ENCODE measurements around the gene GPANK1.

The GPANK1 gene

GRCh38 chr6:31681135-31681671 lies 16.4 kb upstream of the GPANK1 start:
- Histone ChIP-seq H3K9me3 (ENCODE audit: control insufficient read depth, insufficient read depth, low read depth, low read length) (no peaks in the 10 kb centered on the region), H3K27ac (ENCODE audit: extremely low read depth, low read depth, low read length) (no peak overlapping the region; the same call in 1 of the 2 replicates), H3K4me1 (ENCODE audit: control insufficient read depth, insufficient read depth, low read length) (no peaks in the 10 kb centered on the region; the same call in 1 of the 2 replicates), H3K36me3 (ENCODE audit: control insufficient read depth in 2 of 2, insufficient read depth in 1 of 2, low read length in 2 of 2) (peaks cover 0 to 7% of the 10 kb centered on the region in 2 experiments; a peak in 1 of 3 replicates), H3K4me3 (ENCODE audit: low read depth, low read length) (peak overlapping the region; percentile 27)
- TF ChIP-seq ZEB2 (tag by site-specific recombination; IDR thresholded peaks at IDR 0.05) (peak; percentile 8; the same call in 1 of the 2 replicates), TRIM28 (IDR thresholded peaks at IDR 0.05; ENCODE audit: borderline replicate concordance, low read length) (no peak), ZNF155 (tag by site-specific recombination; IDR thresholded peaks at IDR 0.05) (no peak)
- ChIA-PET POLR2A (interaction anchor here (0.6 to 2.1 kb wide), 13 partner anchors 9 to 271 kb away, joined by 3 to 15 read pairs (median 4); partner anchors contain the start of genes ABHD16A, CSNK2B, GPANK1 and HSPA1B), CTCF (interaction anchor here (0.6 to 2.3 kb wide), 26 partner anchors 9 to 553 kb away, joined by 3 to 24 read pairs (median 4); partner anchors contain the start of genes CSNK2B, LY6G6C and MSH5)

- POLR2A ChIA-PET = interaction anchor here (0.6 to 2.1 kb wide), 15 partner anchors 9 to 272 kb away, joined by 3 to 15 read pairs (median 4); partner anchors contain the start of genes ABHD16A, C6orf47, CSNK2B and GPANK1
- Histone ChIP-seq H3K4me1 (ENCODE audit: control insufficient read depth, insufficient read depth, low read length) (no peaks in the 10 kb centered on the region; the same call in 1 of the 2 replicates), H3K4me3 (ENCODE audit: low read depth, low read length) (peak within 1 kb of the TSS; percentile 27), H3K9me3 (ENCODE audit: control insufficient read depth, insufficient read depth, low read depth, low read length) (no peaks in the 10 kb centered on the region), H3K27ac (ENCODE audit: extremely low read depth, low read depth, low read length) (no peak within 1 kb of the TSS; the same call in 1 of the 2 replicates), H3K36me3 (ENCODE audit: control insufficient read depth in 2 of 2, insufficient read depth in 1 of 2, low read length in 2 of 2) (peaks cover 0 to 5% of the 10 kb centered on the region in 2 experiments; a peak in 1 of 3 replicates)
- CTCF ChIA-PET = interaction anchor here (0.5 to 2.3 kb wide), 31 partner anchors 10 to 1114 kb away, joined by 3 to 24 read pairs (median 4); partner anchors contain the start of genes CSNK2B, LY6G6C and MSH5
- TF ChIP-seq ZNF488 (tag by site-specific recombination; IDR thresholded peaks at IDR 0.05) = no peak
- no peak for TF ChIP-seq ZNF221 (tag by site-specific recombination; IDR thresholded peaks at IDR 0.05; ENCODE audit: borderline replicate concordance)
- TF ChIP-seq ZNF112 (tag by site-specific recombination; IDR thresholded peaks at IDR 0.05) = no peak
- TF ChIP-seq YY1 (tag by site-specific recombination; IDR thresholded peaks at IDR 0.05) = no peak
- peak; percentile 98 for TF ChIP-seq ZNF654 (tag by site-specific recombination; IDR thresholded peaks at IDR 0.05; ENCODE audit: low read depth)
- TF ChIP-seq ZNF169 (tag by site-specific recombination; IDR thresholded peaks at IDR 0.05) = no peak
- TF ChIP-seq ZNF404 (tag by site-specific recombination; IDR thresholded peaks at IDR 0.05) = no peak
- TF ChIP-seq ZNF624 (tag by site-specific recombination; IDR thresholded peaks at IDR 0.05) = no peak
- no peak for TF ChIP-seq OVOL3 (tag by site-specific recombination; IDR thresholded peaks at IDR 0.05)
- TF ChIP-seq SP3 (tag by site-specific recombination; IDR thresholded peaks at IDR 0.05) = no peak
- TF ChIP-seq MZF1 (tag by site-specific recombination; IDR thresholded peaks at IDR 0.05; ENCODE audit: borderline replicate concordance) = no peak
- TF ChIP-seq ZNF341 (tag by site-specific recombination; IDR thresholded peaks at IDR 0.05; ENCODE audit: low read depth) = 0 out of 2 replicates have a peak, but pooled peaks have one; percentile 15
- TF ChIP-seq ZSCAN30 (tag by site-specific recombination; IDR thresholded peaks at IDR 0.05) = peak; percentile 28; the same call in 1 of the 2 replicates
- TF ChIP-seq ZNF2 (tag by site-specific recombination; IDR thresholded peaks at IDR 0.05) = peak; percentile 34; the same call in 1 of the 2 replicates
- no peak for TF ChIP-seq TCF7L2 (IDR thresholded peaks at IDR 0.05; ENCODE audit: borderline replicate concordance, low read depth, low read length)
- no peak for TF ChIP-seq ZNF26 (tag by site-specific recombination; IDR thresholded peaks at IDR 0.05)
- peak; percentile 68; the same call in 1 of the 2 replicates for TF ChIP-seq CTCF (tag by site-specific recombination; IDR thresholded peaks at IDR 0.05)
- no peak for TF ChIP-seq ZFP3 (tag by site-specific recombination; IDR thresholded peaks at IDR 0.05; ENCODE audit: low read depth)
- TF ChIP-seq ZNF76 (tag by site-specific recombination; IDR thresholded peaks at IDR 0.05; ENCODE audit: borderline replicate concordance, low read depth) = peak; percentile 76
- TF ChIP-seq SP2 (tag by site-specific recombination; IDR thresholded peaks at IDR 0.05) = no peak
- no peak for TF ChIP-seq OSR2 (tag by site-specific recombination; IDR thresholded peaks at IDR 0.05)
- TF ChIP-seq BCL11A (tag by site-specific recombination; IDR thresholded peaks at IDR 0.05; ENCODE audit: low read depth) = no peak
- no peak for TF ChIP-seq ZNF398 (tag by site-specific recombination; IDR thresholded peaks at IDR 0.05)
- no peak for TF ChIP-seq ZNF501 (tag by site-specific recombination; IDR thresholded peaks at IDR 0.05)
- no peak for TF ChIP-seq ZNF558 (tag by site-specific recombination; IDR thresholded peaks at IDR 0.05)
Measured at GRCh38 chr6:31680226-31681134, 15.7 kb upstream of the GPANK1 start, which contains the start of gene LY6G5C. LY6G5C (minus strand) TSS chr6:31681067; CDS start chr6:31680373, 694 bp downstream.

Measured in HEK293 (cell line).